HG03575 (cell line): ENCODE results near the gene C10orf62.
"Not testable (repeated sequence)": the region's sequence is repeated elsewhere in the genome, so short reads cannot be mapped to it uniquely, and the experiment has no call there.

Source experiments
- ATAC-seq: cut with Tn5 transposase; IDR thresholded peaks from one replicate; pipeline ENCODE4 v1.9.1; 2021; ENCODE audit not compliant: unreplicated experiment, insufficient number of reproducible peaks, low FRiP score; ENCODE audit errors: extremely low read depth

The C10orf62 gene

DNA sequence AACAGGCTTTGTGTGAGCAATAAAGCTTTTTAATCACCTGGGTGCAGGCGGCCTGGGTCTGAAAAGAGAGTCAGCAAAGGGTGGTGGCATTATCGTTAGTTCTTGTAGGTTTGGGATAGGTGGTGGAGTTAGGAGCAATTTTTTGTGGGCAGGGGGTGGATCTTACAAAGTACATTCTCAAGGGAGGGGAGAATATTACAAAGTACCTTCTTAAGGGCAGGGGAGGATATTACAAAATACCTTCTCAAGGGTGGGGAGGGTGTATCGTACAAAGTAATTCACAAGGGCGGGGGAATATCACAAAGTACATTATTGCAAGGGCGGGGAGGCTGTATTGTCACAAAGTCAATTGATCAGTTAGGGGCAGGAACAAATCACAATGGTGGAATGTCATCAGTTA, 27.2 kb upstream of the C10orf62 start:
- not testable (repeated sequence) for ATAC-seq

DNA sequence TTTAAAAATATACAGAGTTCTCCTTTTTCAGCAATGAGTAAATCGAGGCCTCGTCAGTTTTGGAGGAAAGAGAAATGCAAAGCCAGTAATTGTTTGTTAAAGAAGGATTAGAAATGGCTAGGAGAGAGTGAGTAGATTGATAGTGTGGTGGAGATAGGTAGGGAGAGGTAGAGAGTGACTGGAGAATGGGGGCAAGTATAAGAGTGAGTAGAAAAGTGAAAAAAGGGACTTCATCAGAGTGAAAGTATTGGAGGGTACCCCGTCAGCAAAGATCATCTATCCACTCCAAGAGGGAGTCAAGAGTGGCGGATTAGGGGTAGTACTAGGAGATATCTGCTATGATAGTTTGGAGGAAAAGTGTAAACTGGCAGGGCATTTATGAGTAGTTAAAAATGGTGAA, 26.2 kb upstream of the C10orf62 start:
- no peak for ATAC-seq

DNA sequence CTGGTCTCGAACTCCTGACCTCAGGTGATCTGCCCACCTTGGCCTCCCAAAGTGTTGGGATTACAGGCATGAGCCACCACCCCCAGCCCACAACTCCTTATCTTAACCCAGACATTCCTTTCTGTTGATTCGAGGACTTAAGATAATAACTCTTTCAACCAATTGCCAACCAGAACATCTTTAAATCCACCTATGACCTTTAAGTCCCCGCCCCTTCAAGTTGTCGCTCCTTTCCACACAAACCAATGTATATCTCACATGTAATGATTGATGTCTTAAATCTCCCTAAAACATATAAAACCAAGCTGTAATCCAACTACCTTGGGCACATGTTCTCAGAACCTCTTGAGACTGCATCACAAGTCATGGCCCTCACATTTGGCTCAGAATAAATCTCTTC, 24.7 kb upstream of the C10orf62 start:
- no peak for ATAC-seq

DNA sequence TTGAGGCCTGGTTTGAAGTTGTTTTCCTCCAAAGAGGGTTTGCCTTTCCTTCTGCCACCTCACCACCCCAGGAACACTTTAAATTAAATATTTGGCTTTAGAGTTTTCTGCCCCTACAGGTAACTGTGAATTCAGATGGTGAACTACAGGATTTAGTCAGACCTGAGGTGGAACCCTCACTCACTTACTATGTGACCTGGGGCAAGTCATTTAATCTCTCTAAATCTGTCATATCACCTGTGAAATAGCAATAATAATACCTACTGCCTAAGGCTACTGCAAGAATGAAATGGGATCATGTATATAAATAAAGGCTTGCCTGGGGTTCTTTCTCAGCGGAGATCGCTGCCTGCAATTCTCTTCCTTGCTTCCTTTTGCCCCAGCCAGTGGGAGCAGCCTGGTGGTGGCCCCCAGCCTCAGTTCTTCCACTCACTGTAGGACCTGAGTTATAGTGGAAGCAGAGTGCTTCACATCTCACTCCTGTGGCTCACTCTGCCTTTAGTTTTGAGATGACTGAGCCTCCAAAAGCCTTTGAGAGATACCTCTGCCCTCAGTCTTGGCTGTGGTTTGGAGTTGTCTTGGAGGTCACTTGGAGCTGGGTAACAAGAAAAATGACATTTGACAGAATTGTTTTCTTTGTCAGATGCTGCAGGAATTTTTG, 23.1 kb upstream of the C10orf62 start:
- ATAC-seq, result no peak

DNA sequence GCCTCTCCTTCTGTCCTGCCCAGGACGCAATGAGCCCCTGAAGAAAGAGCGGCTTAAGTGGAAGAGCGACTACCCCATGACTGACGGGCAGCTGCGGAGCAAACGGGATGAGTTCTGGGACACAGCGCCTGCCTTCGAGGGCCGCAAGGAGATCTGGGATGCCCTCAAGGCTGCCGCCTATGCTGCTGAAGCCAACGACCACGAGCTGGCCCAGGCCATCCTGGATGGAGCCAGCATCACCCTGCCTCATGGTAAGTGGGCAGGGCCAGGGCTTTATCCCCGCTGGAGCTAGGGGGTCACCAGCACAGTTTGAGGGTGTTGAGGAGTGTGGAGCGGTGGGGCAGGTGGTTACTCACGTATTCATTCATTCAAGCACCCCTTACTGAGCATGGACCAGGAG, 21.6 kb upstream of the C10orf62 start:
- no peak for ATAC-seq

DNA sequence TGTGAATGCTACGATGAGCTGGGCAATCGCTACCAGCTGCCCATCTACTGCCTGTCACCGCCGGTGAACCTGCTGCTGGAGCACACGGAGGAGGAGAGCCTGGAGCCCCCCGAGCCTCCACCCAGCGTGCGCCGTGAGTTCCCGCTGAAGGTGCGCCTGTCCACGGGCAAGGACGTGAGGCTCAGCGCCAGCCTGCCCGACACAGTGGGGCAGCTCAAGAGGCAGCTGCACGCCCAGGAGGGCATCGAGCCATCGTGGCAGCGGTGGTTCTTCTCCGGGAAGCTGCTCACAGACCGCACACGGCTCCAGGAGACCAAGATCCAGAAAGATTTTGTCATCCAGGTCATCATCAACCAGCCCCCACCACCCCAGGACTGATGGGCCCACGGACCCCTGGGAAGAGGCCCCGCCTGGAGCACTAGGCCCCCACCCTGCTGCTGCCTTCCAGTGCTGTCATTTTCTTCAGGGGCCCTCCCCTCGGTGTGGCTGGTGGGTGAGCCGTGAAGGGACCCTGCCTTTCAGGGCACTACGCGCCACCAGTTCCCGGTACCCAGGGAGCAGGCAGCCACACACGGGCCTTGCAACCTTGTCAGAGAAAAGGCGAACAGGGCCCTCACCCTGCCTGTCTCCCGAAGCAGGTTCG, 19.3 kb upstream of the C10orf62 start:
- no peak for ATAC-seq

DNA sequence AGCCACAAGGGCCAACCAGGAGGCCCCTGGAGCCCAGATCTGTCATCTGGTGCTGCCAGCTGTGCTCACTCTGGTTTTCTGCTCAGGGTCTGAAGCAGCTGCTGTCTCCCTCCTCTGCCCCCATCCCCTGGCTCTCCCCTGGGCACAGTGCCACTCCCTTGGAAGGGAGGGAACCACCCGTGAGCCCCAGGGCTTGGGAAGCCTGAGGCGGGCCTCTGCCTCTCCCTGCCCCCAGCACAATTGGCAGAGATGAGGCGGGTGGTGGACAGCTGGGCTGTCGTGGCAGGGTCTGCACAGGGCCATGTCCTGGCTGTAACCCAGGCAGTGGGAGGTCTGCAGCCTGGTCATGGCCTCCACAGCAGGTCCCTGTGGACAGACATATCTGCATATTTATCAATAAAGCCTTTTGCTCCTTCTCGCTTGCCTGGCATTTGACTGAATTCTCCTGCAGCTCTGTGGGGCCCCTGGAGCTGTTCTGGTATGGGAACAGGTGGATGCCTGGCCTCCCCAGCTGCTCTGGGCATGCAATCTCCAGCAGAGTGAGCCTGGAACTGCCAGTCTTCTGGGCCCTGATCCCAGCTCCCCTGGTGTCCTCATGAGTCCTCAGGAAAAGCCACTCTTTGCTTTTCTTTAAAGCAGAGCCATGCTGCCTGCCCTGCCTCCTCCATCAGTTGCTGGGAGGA, 18.6 kb upstream of the C10orf62 start:
- ATAC-seq, result no peak

DNA sequence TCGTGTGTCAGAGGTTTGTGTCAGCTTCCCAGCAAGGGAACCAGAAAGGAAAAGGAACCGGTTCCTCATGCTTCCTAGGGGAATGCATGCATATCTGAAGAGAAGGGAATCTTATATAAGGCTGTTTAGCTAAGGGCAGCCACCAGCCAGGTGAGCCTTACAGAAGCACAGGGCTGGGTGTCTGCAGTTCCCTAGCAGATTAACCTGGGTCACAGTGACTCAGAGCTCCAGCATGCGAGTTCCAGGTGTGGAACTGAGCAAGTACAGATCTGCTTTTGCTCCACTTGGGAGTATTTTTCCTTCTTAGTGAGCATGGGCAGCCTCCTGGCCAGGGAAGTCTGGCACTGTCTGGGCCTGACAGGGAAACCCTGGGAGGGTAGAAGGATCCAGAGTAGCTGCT, 17.9 kb upstream of the C10orf62 start:
- ATAC-seq, result no peak

DNA sequence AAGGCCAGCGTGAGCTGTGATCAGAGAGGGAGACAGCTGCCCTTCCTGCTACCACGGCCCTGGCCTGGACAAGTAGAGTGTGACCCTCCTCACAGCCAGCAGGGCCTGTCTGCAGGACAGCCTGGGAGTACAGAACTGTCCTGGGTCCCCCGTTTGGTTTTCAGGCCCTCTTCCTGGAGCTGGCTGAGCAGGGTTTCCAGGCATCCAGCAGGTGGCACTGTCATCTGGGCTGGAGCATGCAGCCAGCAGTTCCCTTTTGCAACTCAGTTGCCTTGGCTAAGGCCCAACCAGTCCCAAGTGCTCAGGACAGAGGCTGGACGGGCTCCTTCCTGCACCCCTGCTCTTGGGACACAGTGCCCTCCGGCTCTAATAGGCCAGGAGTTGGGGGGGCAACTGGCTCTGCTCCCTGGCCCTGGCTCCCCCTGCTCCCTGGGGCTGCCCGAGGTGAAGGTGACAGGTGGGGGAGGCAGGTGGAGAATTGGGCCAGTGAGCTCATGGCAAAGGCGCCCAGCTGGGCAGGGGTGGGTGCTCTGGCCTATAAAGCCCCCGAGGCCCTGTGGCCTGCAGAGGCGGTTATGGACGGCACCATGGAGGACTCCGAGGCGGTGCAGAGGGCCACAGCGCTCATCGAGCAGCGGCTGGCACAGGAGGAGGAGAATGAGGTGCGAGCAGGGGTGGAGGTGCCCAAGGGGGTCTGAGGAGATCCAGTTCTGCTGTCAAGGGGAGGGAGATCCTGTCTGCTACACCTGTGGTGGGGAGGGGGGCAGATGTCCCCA, 17.1 kb upstream of the C10orf62 start, which contains the start of gene ANKRD2:
ANKRD2 (plus strand) TSS at position 566 of the 776 bp plus-strand sequence; CDS start at position 576, 10 bp downstream.
- ATAC-seq, result no peak

DNA sequence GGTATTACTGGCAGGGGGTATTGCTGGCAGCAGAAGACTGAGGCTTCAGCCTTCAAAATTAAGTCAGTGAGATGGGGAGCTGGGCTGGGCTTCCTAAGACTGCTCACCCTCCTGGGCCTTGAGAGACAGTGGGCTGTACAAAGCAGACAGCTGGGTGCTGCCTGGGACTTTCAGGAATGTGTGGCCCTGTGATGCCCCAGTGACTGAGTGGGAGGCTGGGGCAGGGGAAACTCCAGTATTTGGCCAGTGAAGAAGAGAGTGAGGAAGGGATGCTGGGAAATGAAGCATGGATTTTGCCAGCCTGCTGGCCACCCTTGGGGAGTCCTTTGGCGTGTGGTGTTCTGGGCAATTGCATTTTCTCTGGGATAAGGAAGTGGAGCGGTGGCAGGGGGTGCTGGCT, 16.5 kb upstream of the C10orf62 start:
- ATAC-seq, result no peak

DNA sequence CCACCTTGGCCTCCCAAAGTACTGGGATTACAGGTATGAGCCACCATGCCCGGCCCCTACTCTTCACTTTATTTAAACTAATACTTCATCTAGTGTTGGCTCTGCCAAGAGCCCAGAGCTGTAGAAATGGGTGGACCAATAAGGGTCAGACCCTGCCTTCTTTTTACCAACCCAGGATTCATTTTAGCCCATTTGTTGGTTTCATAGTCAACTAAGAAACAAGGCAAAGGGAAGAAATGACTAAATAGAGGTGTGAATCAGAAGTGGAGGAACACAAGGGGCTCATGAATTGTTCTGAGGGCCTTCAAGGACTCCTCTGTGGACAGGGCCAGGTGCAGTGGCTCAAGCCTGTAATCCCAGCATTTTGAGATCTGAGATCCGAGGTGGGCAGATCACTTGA, 15.8 kb upstream of the C10orf62 start:
- ATAC-seq, result no peak

DNA sequence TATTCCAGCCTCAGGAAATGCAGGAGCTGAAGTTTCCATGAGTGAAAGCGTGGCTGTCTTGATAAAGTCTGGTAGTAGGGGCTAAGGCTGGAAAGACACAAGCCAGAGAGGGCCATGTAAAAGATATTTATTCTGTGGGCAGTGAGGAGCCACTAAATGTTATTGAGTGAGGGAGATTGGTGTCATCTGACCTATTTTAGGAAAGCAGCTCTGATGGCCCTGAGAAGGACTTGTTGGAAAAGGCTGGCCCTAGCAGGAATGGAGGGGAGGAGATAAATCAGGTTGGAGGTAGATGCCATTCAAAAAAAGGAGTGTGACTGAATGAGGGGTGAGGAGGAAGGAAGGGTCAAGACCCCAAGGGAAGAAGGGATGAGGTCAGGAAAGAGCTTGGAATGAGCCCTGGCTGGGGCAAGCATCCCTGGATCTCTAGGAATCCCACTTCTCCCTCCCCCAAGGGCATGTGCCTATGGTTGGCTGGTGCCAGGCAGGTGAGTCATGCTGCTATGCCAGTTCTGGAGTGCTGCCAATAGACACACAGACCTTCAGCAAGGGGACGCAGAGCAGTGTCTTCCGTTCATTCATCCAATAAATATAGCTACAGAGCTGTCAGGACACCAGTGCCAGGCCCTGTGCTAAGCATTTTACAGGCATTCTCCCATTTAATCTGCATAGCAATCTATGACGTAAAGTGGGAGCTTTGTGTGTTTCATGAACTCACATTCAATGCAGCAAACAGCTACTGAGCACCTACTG, 15.0 kb upstream of the C10orf62 start:
- ATAC-seq, result no peak

DNA sequence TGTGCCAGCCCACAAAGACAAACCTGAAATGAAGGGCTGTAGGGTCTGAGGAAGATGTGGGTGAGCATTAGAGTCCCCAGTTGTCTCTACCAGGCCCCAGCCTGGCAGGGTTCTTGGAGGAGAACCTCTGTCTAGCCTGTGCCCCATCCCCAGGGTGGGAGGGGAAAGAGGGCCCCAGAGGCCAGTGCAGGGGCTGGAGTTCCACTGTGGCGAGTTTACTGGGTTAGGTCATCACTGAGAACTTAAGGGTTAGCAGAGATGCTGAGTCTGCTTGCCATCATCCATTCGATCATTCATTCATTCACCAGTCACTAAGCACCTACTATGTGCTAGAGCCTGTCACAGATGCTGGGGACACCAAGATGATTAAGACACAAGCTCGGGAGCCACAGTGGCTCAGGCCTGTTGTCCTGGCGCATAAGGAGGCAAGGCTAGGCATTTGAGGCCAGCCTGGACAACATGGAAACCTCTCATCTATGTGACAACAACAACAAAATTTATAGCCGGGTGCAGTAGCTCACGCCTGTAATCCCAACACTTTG, 14.3 kb upstream of the C10orf62 start:
- no peak for ATAC-seq

DNA sequence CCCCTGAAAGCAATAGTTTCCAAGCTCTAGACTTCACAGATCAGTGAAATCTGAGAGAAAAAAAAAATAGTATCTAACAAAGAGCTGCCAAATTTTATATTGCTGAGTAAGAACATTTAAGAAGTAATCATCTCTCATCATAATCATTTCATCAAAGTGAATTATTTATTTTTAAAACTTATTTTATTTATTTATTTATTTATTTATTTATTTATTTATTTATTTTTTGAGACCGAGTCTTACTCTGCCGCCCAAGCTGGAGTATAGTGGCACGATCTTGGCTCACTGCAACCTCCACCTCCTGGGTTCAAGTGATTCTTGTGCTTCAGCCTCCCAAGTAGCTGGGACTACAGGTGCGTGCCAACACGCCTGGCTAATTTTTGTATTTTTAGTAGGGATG, 13.0 kb upstream of the C10orf62 start:
- ATAC-seq, result not testable (repeated sequence)

DNA sequence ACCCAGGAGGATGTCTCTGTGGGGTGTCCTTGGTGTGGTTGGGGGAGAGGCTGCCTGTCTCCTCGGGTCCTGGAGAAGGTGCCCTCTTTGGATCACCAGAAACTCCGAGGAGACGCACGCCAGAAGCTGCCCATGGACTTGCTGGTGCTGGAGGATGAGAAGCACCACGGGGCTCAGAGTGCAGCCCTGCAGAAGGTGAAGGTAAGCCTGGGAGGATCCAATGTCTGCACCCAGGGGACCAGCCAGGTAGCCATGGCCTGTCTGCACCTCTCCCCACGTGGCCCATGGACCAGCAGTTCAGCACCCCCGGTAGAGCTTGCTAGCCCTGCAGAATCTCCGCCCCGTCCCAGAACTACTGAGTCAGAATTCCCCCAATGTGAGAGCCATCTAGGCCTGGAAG, 11.8 kb upstream of the C10orf62 start:
- ATAC-seq, result no peak

DNA sequence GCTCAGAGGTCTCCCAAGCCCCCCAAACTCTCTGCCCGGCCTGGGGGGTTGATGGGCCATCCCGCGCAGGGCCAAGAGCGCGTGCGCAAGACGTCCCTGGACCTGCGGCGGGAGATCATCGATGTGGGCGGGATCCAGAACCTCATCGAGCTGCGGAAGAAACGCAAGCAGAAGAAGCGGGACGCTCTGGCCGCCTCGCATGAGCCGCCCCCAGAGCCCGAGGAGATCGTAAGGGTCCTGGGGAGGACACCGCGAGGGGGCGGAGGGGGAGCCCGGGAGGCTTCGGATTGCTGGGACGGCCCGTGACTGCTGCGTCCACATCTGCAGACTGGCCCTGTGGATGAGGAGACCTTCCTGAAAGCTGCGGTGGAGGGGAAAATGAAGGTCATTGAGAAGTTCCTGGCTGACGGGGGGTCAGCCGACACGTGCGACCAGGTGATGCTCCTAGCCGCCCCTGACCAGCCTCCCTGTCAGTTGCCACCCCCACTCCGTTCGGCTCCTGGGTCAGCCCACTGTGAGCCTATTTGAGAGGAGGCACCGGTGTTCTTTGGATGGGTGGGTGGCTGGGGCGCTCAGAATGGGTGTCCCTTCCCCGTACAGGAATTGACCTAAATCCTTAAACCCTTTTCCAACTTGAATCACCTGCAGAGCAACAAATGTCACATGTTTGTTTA, 11.2 kb upstream of the C10orf62 start:
- no peak for ATAC-seq

DNA sequence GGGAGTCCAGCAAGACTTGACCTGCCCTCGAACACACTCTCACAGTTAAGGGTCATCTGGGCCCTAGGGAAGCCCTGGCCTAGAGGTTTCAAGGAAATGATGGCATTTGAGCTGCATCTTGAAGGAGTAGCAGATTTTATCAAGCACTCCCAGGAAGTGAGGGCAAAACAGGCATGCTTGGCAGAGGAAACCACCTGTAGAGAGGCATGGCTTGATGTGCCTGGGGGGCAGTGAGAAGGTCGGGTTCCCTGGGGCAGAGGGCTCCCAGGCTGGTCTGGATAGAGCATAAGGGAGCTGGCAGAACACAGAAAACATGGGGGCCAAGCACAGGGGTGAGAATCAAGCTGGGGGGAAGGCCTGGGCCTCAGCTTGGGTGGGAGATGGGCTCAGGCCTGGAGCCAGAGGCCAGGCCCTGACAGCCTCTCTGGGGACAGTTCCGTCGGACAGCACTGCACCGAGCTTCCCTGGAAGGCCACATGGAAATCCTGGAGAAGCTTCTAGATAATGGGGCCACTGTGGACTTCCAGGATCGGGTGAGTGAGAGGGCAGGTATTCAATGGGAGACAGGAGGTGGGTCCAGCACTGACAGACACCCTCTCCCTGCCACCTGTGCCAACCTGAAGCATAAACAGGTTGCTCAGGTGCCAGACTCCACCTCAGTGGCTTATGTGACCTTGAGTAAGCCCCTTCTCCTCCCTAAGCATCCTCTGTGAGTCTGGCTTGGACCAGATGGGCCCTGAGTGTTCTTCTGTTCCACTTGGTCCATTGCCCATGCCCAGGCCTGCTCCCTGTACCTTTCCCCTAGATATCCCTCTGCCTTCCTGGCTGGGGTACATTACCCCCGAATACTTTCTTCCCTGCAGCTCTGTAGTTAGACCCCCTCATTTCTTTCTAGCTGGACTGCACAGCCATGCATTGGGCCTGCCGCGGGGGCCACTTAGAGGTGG, 8.8 kb upstream of the C10orf62 start:
- ATAC-seq, result no peak
